ENCODE data around the gene RNF217.

- no peak for TF ChIP-seq GLIS3 (CRISPR knock-in tag; IDR thresholded peaks at IDR 0.05)
- no peak for TF ChIP-seq PATZ1 (CRISPR knock-in tag; IDR thresholded peaks at IDR 0.05; ENCODE audit: borderline replicate concordance)
- TF ChIP-seq ARNTL (CRISPR knock-in tag; IDR thresholded peaks at IDR 0.05; ENCODE audit: borderline replicate concordance, low read depth) = no peak
- TF ChIP-seq TCF4 (CRISPR knock-in tag; IDR thresholded peaks at IDR 0.05; ENCODE audit: borderline replicate concordance) = no peak
- no peak for TF ChIP-seq ISL1 (CRISPR knock-in tag; IDR thresholded peaks at IDR 0.05)
- no peak for TF ChIP-seq POU6F1 (CRISPR knock-in tag; IDR thresholded peaks at IDR 0.05; ENCODE audit: borderline replicate concordance, low read depth)
- no peak for TF ChIP-seq ZNF565 (CRISPR knock-in tag; conservative IDR thresholded peaks at IDR 0.05; ENCODE audit: low read depth)
- no peak for TF ChIP-seq PPARA (CRISPR knock-in tag; IDR thresholded peaks at IDR 0.05; ENCODE audit: borderline replicate concordance)
- TF ChIP-seq ZNF8 (CRISPR knock-in tag; IDR thresholded peaks at IDR 0.05) = no peak
Measured at GRCh38 chr6:125014661-125014957, 52.4 kb downstream of the RNF217 start.

All from SK-N-SH treated with all-trans-retinoic acid at 6 μM for 48 hours (cell line).